ENCODE data around the gene SYCE1.

The SYCE1 gene

GRCh38 chr10:133509700-133510099 lies 55.7 kb downstream of the SYCE1 start:
- DNase-seq: no peak

Data from KG1 (cell line).